IgD-negative memory B cell (primary cell): ENCODE data around the gene MME. TPM values are rescaled to one million over a fixed set of nuclear protein-coding genes. Genes with fewer than 3 reads are reported as not detected.

Experiments used
- H3K27ac Mint-ChIP-seq, 3 donors: one replicate each; pipeline ENCODE4 v1.8.0; 2020 to 2022; ENCODE audit warnings: mild to moderate bottlenecking in 3 of 3, mixed read lengths in 3 of 3, moderate library complexity in 1 of 3
- H3K27me3 Mint-ChIP-seq: one replicate; pipeline ENCODE4 v1.8.0; 2021; ENCODE audit warnings: mixed read lengths
- H3K36me3 Mint-ChIP-seq: one replicate; pipeline ENCODE4 v1.8.0; 2020; ENCODE audit warnings: mild to moderate bottlenecking, mixed read lengths
- H3K4me1 Mint-ChIP-seq, 3 donors: one replicate each; pipeline ENCODE4 v1.8.0; 2020 to 2022; ENCODE audit warnings: mixed read lengths in 3 of 3, mild to moderate bottlenecking in 1 of 3
- H3K4me3 Mint-ChIP-seq, 4 donors: one replicate each; pipeline ENCODE4 v1.8.0; 2020 to 2022; ENCODE audit warnings: mild to moderate bottlenecking in 4 of 4, mixed read lengths in 4 of 4, moderate library complexity in 3 of 4
- H3K9me3 Mint-ChIP-seq, 3 donors: one replicate each; pipeline ENCODE4 v1.8.0; 2020 to 2021; ENCODE audit warnings: mixed read lengths in 3 of 3, mild to moderate bottlenecking in 1 of 3
- polyA plus RNA-seq: library from polyadenylated mRNA; unstranded; fragments of 300-500 nt; fragmentation: Illumina TruSeq; gene quantifications from one replicate; pipeline ENCODE4 v1.2.3, GENCODE V29; 2021

The MME gene
- polyA plus RNA-seq, 1 donor from 2014 or later: 5.1 TPM

- Mint-ChIP-seq H3K9me3 (peaks cover 0 to 4% (median 0%) of the 10 kb centered on the region in 3 donors), H3K4me1 (peaks cover 0 to 2% (median 0%) of the 10 kb centered on the region in 3 donors), H3K27ac (no peak overlapping the region), H3K36me3 (no peaks in the 10 kb centered on the region), H3K4me3 (no peak overlapping the region), H3K27me3 (no peaks in the 10 kb centered on the region)
Observed at GRCh38 chr3:155070316-155070715, 9.8 kb upstream of the MME start.

DNA sequence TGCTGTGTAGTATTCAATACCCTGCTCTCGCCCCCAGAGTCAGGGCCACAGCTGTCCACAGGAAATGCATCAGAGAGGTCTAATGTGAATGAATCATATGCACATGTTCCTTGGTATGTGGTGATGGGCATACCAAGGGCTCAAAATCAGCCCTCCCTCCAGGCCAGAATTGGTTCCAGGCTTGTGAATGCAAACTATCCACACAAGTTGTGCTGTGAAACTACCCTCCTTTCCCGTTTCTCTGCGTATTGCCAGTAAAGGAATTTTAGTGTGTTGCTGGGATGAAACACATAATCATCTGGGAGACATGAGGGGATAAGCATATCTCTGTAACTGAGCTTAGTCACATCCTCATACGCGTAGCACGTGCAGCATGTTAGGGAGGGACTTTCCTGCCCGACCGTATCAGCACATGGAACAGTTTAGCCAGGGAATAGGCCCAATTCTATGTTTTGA, 9.2 kb upstream of the MME start:
- Mint-ChIP-seq H3K27ac (no peak overlapping the region), H3K36me3 (no peaks in the 10 kb centered on the region), H3K9me3 (peaks cover 0 to 5% (median 0%) of the 10 kb centered on the region in 3 donors), H3K4me3 (no peak overlapping the region), H3K4me1 (peaks cover 0 to 2% (median 0%) of the 10 kb centered on the region in 3 donors), H3K27me3 (no peaks in the 10 kb centered on the region)

DNA sequence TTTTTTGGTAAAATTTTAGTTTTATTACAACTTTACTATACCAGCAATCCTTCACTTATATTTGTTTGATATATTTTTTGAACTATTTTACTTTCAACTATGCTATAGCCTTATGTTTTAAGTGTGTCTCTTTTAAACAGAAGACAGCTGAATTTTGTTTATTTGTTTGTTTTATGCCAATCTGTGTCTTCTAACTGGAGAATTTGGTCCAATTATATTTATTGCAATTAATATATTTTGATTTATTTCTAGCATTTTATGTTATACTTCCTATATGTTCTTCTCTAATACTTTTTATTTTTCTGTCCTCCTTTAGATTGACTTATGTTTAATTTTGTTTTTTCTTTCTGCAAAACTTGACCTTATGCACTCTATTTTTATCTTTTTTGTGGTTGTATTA, 4.9 kb upstream of the MME start:
- Mint-ChIP-seq H3K4me3 (no peak overlapping the region), H3K36me3 (peaks cover 1% of the 10 kb centered on the region), H3K27me3 (peaks cover 11% of the 10 kb centered on the region), H3K27ac (no peak overlapping the region), H3K4me1 (peaks cover under 1 to 2% (median 1%) of the 10 kb centered on the region in 3 donors), H3K9me3 (peaks cover 0 to 5% (median 0%) of the 10 kb centered on the region in 3 donors)

DNA sequence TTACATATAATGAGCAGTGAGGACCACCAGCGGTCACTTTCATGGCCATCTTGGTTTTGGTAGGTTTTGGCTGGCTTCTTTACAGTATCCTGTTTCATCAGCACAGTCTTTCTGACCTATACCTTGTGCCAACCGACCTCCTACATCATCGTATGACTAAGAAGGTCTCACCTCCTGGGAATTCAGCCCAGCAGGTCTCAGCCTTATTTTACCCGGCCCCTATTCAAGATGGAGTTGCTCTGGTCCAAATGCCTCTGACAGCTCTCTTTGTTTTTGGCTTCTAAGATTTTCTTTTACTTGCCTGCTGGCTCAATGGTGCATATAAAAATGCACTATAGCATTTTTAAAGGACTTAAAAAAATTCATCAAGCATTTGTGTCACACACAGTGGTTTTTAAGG, 3.2 kb upstream of the MME start:
- peaks cover 15% of the 10 kb centered on the region for H3K27me3 Mint-ChIP-seq
- H3K4me1 Mint-ChIP-seq: peaks cover 3 to 10% (median 6%) of the 10 kb centered on the region in 3 donors
- H3K27ac Mint-ChIP-seq: no peak overlapping the region
- peaks cover 1% of the 10 kb centered on the region for H3K36me3 Mint-ChIP-seq
- no peak overlapping the region for H3K4me3 Mint-ChIP-seq
- H3K9me3 Mint-ChIP-seq: peaks cover 0 to 8% (median 0%) of the 10 kb centered on the region in 3 donors

DNA sequence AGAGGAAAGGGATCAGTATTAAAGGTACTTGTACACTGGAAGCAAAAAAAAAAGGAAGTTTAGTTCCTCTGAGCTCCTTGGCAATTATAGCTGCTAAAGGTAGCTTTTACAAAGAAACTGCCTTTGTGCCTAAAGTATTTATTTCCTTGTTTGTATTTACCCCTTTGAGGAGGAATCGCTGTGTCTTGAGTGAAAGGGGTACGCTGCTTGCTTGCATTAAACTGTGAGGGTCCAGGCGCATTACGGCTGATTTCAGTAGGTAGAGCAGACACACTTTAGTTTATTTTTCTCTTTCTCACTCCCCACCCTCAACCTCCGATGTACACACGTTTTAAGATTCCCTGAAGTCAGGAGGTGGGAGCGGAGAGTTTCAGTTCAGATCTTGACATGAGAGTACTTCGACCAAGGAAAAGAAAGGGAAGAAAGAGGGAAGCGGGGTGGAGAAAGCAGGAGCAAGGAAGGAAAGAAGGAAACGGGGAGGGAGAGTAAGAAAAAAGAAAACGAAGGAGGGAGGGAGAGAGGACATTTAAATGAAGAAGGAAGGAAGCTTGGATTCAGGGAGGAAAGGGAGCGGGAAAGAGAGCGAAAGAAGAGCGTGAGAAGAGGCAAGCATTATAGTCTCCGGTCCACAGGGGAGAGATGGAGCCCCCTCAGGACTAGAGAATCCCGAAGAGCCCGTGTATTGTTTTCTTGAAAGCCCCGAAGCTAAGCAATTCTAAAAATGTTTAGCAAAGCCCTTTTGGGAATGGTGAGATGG, 1.2 kb upstream of the MME start:
- peak overlapping the region; percentile 81 to 85 (median 84) for H3K4me3 Mint-ChIP-seq
- H3K4me1 Mint-ChIP-seq: peaks cover 1 to 10% (median 6%) of the 10 kb centered on the region in 3 donors
- H3K36me3 Mint-ChIP-seq: peaks cover 1% of the 10 kb centered on the region
- H3K9me3 Mint-ChIP-seq: peaks cover 0 to 4% (median 0%) of the 10 kb centered on the region in 3 donors
- H3K27me3 Mint-ChIP-seq: peaks cover 18% of the 10 kb centered on the region
- H3K27ac Mint-ChIP-seq: no peak overlapping the region

- Mint-ChIP-seq H3K9me3 (peaks cover 0 to 4% (median 0%) of the 10 kb centered on the region in 3 donors), H3K27ac (no peak overlapping the region), H3K36me3 (peaks cover 1% of the 10 kb centered on the region), H3K4me1 (peaks cover 1 to 10% (median 6%) of the 10 kb centered on the region in 3 donors), H3K4me3 (peak overlapping the region; percentile 81 to 85 (median 84)), H3K27me3 (peaks cover 18% of the 10 kb centered on the region)
Observed at GRCh38 chr3:155079468-155079745, 712 bp upstream of the MME start.

DNA sequence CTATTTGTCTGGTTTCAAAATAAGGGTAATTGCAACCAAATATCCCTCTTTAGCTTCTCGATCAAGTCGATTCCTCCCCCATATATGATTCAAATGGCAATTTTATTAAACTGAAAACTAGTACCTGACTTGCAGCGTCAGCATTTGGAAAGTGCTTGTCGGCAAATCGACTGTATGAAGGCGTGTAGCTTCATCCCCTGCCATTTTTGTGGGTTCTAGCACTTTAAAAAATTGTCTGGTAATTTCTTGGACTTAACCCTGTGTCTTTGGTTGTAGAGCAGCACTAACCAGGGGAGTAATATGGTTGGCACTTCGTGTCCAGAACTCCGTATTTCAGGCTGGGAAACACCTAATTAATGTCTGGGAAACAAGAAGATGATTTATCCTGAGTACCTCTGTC, 573 bp downstream of the MME start:
- peak overlapping the region; percentile 81 to 90 (median 86) for H3K4me3 Mint-ChIP-seq
- peaks cover 1 to 10% (median 6%) of the 10 kb centered on the region in 3 donors for H3K4me1 Mint-ChIP-seq

GRCh38 chr3:155083313-155083905, 3.3 kb downstream of the MME start:
- Mint-ChIP-seq H3K36me3 (peaks cover 4% of the 10 kb centered on the region), H3K4me1 (peaks cover 1 to 10% (median 6%) of the 10 kb centered on the region in 3 donors), H3K9me3 (peaks cover 0 to 3% (median 2%) of the 10 kb centered on the region in 3 donors), H3K4me3 (no peak overlapping the region), H3K27me3 (peaks cover 15% of the 10 kb centered on the region), H3K27ac (no peak overlapping the region)

More for the DNA sequence above, 573 bp downstream of the MME start:
- peaks cover 1% of the 10 kb centered on the region for H3K36me3 Mint-ChIP-seq
- H3K27me3 Mint-ChIP-seq: peaks cover 18% of the 10 kb centered on the region
- H3K27ac Mint-ChIP-seq: no peak overlapping the region
- peaks cover 0 to 3% (median 0%) of the 10 kb centered on the region in 3 donors for H3K9me3 Mint-ChIP-seq

- Mint-ChIP-seq H3K27me3 (peaks cover 9% of the 10 kb centered on the region), H3K4me3 (no peak overlapping the region), H3K36me3 (peaks cover 2% of the 10 kb centered on the region), H3K4me1 (peaks cover 1 to 10% (median 6%) of the 10 kb centered on the region in 3 donors), H3K27ac (no peak overlapping the region), H3K9me3 (peaks cover 0 to 4% (median 3%) of the 10 kb centered on the region in 3 donors)
Observed at GRCh38 chr3:155084567-155084966, 4.4 kb downstream of the MME start.

GRCh38 chr3:155086051-155086450, 5.9 kb downstream of the MME start:
- peaks cover 0 to under 1% (median 0%) of the 10 kb centered on the region in 3 donors for H3K4me1 Mint-ChIP-seq
- H3K27me3 Mint-ChIP-seq: peaks cover 2% of the 10 kb centered on the region
- H3K36me3 Mint-ChIP-seq: peaks cover 2% of the 10 kb centered on the region
- no peak overlapping the region for H3K4me3 Mint-ChIP-seq
- H3K9me3 Mint-ChIP-seq: peaks cover 0 to 4% (median 0%) of the 10 kb centered on the region in 3 donors
- no peak overlapping the region for H3K27ac Mint-ChIP-seq

DNA sequence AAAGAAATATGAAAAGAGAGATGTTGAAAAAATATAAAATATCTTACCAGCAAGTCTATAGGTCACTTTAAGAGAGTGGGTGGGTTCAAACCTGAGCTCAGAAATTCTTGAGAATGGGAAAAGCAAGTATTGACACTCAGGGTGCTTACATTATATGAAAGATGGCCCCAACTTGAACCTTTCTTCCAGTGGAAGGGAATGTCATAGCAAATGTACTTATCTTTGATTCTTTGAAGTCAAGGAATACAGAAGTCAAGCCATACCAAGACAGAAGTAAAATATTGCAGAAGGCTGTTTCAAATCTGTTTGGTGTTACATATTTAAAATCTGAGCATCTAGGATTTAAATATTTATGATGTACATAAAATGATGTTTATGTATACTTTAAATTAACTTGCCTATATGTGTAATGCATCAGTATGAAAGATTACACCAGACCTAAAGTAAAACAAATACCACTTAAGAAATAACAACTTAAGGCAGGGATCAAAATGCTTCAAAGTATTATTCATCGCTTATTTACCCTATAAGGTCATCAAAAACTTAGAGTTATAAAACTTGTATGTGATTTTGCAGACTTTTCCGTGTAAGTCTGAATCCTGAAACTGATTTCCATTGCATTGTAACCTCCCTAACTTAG, 8.7 kb downstream of the MME start:
- Mint-ChIP-seq H3K9me3 (peaks cover 0 to 4% (median 0%) of the 10 kb centered on the region in 3 donors), H3K27ac (no peak overlapping the region), H3K36me3 (peaks cover 2% of the 10 kb centered on the region), H3K4me1 (peaks cover 0 to 3% (median under 1%) of the 10 kb centered on the region in 3 donors), H3K27me3 (no peaks in the 10 kb centered on the region), H3K4me3 (no peak overlapping the region)

- peaks cover 0 to 5% (median 3%) of the 10 kb centered on the region in 3 donors for H3K4me1 Mint-ChIP-seq
- no peak overlapping the region for H3K27ac Mint-ChIP-seq
Observed at GRCh38 chr3:155089495-155089894, 9.4 kb downstream of the MME start.

DNA sequence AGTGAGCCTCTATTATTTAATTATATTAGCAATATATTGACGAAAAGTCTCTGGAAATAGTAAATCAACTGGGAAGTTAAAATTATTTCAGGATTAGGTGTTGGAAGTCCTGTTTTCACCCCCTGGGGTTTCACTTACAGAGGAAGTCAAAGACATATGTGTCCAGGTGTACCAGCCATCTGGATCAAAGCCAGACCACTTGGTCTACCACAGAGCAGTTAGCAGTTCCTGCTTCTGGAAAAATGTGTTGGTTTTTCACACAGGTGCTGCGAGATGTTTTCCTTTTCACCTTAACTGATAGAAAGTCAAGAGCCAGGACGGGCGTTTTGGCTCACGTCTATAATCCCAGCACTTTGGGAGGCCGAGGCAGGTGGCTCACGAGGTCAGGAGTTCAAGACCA, 13.1 kb downstream of the MME start:
- H3K27ac Mint-ChIP-seq: no peak overlapping the region
- peaks cover 0 to 2% (median 0%) of the 10 kb centered on the region in 3 donors for H3K9me3 Mint-ChIP-seq

More at GRCh38 chr3:155089495-155089894, 9.4 kb downstream of the MME start:
- H3K36me3 Mint-ChIP-seq: peaks cover 2% of the 10 kb centered on the region
- no peaks in the 10 kb centered on the region for H3K27me3 Mint-ChIP-seq
- H3K9me3 Mint-ChIP-seq: peaks cover 0 to 4% (median 0%) of the 10 kb centered on the region in 3 donors
- no peak overlapping the region for H3K4me3 Mint-ChIP-seq

DNA sequence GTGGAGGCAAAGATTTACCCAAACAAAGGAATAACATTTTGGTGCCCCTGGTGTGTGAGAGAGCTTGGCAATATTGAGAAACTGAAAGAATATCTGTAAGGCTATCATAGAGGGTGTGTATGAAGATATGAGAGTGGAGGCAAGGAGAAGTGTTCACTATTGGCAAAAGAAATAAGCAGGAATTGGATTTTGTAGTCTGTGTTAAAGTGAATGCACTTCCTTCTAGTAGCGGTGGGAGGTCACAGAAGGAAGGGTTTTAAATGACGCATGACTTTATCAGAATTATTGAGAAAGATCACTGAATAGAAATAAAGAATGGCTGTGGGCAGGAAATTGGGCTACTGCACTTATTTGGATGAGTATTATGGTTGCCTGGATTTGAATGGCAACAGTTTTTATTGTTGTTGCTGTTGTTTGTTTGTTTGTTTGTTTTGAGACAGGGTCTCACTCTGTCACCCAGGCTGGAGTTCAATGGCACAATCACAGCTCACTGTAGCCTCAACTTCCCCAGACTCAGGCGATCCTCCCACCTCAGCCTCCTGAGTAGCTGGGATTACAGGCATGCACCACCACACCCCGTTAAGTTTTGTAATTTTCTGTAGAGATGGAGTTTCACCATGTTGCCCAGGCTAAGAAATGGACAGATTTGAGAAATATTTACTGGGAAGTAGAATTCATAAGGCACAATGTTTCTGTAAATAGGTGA, 16.3 kb downstream of the MME start:
- Mint-ChIP-seq H3K36me3 (no peaks in the 10 kb centered on the region), H3K27ac (no peak overlapping the region), H3K4me3 (no peak overlapping the region), H3K27me3 (no peaks in the 10 kb centered on the region), H3K9me3 (peaks cover 0 to 4% (median 0%) of the 10 kb centered on the region in 3 donors), H3K4me1 (peaks cover 0 to 5% (median 3%) of the 10 kb centered on the region in 3 donors)

More for the DNA sequence above, 13.1 kb downstream of the MME start:
- H3K36me3 Mint-ChIP-seq: no peaks in the 10 kb centered on the region
- H3K4me3 Mint-ChIP-seq: no peak overlapping the region
- peaks cover 0 to 5% (median 3%) of the 10 kb centered on the region in 3 donors for H3K4me1 Mint-ChIP-seq
- no peaks in the 10 kb centered on the region for H3K27me3 Mint-ChIP-seq
